ENCODE data around the gene CAMKK1. TPM values are rescaled to one million over a fixed set of nuclear protein-coding genes. Genes with fewer than 3 reads are reported as not detected.

The CAMKK1 gene
- total and polyA plus RNA-seq, 9 of the 15 experiments (the other 6 are each of a cell fraction or from before 2014, with no cell fraction given) = 0.34 to 7.5 (median 4.9) TPM

GRCh38 chr17:3821101-3821500, 71.8 kb downstream of the CAMKK1 start:
- WGBS (ENCODE audit: insufficient coverage, low coverage, missing lambda C conversion rate) = 95% methylated on average over 9 of the region's 9 CpGs
- no peak for FAIRE-seq
- no TSS peak for BruUV-seq (replicated peaks)
- TF ChIP-seq BCLAF1 (IDR thresholded peaks at IDR 0.05; ENCODE audit: borderline replicate concordance in 1 of 2, control insufficient read depth in 1 of 2, low read depth in 2 of 2, low read length in 1 of 2) = no peak
- TF ChIP-seq MXI1 (IDR thresholded peaks at IDR 0.05; ENCODE audit: low read depth, low read length) = no peak
- TF ChIP-seq ZNF280A (IDR thresholded peaks at IDR 0.05; ENCODE audit: low read depth, partially characterized antibody) = no peak
- TF ChIP-seq ZBTB43 (CRISPR knock-in tag; IDR thresholded peaks at IDR 0.05) = no peak
- no peak for TF ChIP-seq CREB5 (CRISPR knock-in tag; IDR thresholded peaks at IDR 0.05)
- no peak for TF ChIP-seq BCOR (IDR thresholded peaks at IDR 0.05)
- no peak for TF ChIP-seq KLF1 (tag; IDR thresholded peaks at IDR 0.05)
- TF ChIP-seq CGGBP1 (CRISPR knock-in tag; IDR thresholded peaks at IDR 0.05) = no peak
- no peak for TF ChIP-seq ZNF133 (CRISPR knock-in tag; IDR thresholded peaks at IDR 0.05)
- no peak for TF ChIP-seq ZNF778 (CRISPR knock-in tag; IDR thresholded peaks at IDR 0.05)
- TF ChIP-seq ATF7 (IDR thresholded peaks at IDR 0.05) = no peak
- no peak for TF ChIP-seq U2AF2 (optimal IDR thresholded peaks at IDR 0.05; ENCODE audit: low read depth, low read length)
- no peak for TF ChIP-seq ZNF217 (CRISPR knock-in tag; IDR thresholded peaks at IDR 0.05)
- no peak for TF ChIP-seq HMGN3 (IDR thresholded peaks at IDR 0.05; ENCODE audit: borderline replicate concordance, extremely low read depth, insufficient read length, low read depth, low read length)

More at GRCh38 chr17:3821101-3821500, 71.8 kb downstream of the CAMKK1 start:
- no peaks in the 10 kb centered on the region for H3K9me1 ChIP-seq (ENCODE audit: control insufficient read depth, insufficient read depth, low read length)
- no peak overlapping the region for H3K9ac ChIP-seq (ENCODE audit: insufficient read depth in 1 of 2, low read depth in 2 of 2, low read length in 2 of 2)
- intact Hi-C loops (cut with micrococcal nuclease) = no loop called here
- no peak overlapping the region for H2AFZ ChIP-seq (ENCODE audit: low read depth, low read length)
- DNase-seq (ENCODE audit: extremely low read depth in 1 of 4, low spot score in 3 of 4) = no peak
- in situ Hi-C loops (cut with MboI) = no loop called here
- H3K4me3 ChIP-seq = no peak overlapping the region
- POLR2A ChIA-PET = no interaction called here
- no peaks in the 10 kb centered on the region for H3K9me3 ChIP-seq (replicated peaks; ENCODE audit: control insufficient read depth, insufficient read depth, low read depth, low read length)
- CTCF ChIA-PET (ENCODE audit: low intra/inter-chr PET ratio) = no interaction called here
- no peaks in the 10 kb centered on the region for H4K20me1 ChIP-seq (replicated peaks; ENCODE audit: control insufficient read depth, insufficient read depth, low read length)
- no peak for ATAC-seq
- no peaks in the 10 kb centered on the region for H3K4me1 ChIP-seq (replicated peaks in 1 of 2; ENCODE audit: control insufficient read depth in 2 of 2, insufficient read depth in 2 of 2, low read length in 2 of 2)
- no peaks in the 10 kb centered on the region for H3K27me3 ChIP-seq (ENCODE audit: control insufficient read depth in 2 of 2, insufficient read depth in 2 of 2, low read length in 2 of 2)
- H3K79me2 ChIP-seq (ENCODE audit: control insufficient read depth, insufficient read depth, low read length) = no peaks in the 10 kb centered on the region
- no peak overlapping the region for H3K4me2 ChIP-seq (ENCODE audit: insufficient read depth, low read length)
- H3K36me3 ChIP-seq (ENCODE audit: control insufficient read depth, insufficient read depth, low read length) = peaks cover 79% of the 10 kb centered on the region
- H3K27ac ChIP-seq (ENCODE audit: extremely low read depth, low read depth, low read length) = no peak overlapping the region
